NCI-H446 (cell line): ENCODE data around the gene DHRS7B.

Experiments
- DNase-seq, 2 experiments: peaks; one replicate each; lab custom pipeline; 2025; lab: John Stamatoyannopoulos, UW

Gene DHRS7B

GRCh38 chr17:21157586-21158370 lies 31.0 kb downstream of the DHRS7B start:
- DNase-seq: no peak

DNA sequence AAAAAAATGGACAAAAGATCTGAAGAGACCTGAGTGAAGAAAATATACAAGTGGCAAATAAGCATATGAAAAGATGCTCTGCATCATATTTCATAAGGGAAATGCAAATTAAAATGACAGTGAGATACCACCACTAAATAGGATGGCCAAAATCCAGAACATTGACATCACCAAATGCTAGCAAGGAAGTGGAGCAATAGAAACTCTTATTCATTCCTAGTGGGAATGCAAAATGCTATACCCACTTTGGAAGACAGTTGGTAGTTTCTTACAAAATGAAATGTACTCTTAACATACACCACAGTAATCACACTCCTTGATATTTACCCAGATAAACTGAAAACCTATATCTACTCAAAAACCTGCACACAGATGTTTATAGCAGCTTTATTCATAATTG lies 33.6 kb downstream of the DHRS7B start:
- no peak for DNase-seq

GRCh38 chr17:21161498-21162393 lies 35.0 kb downstream of the DHRS7B start:
- DNase-seq: no peak

- DNase-seq: no peak
Observed at GRCh38 chr17:21162394-21162775, 35.6 kb downstream of the DHRS7B start.

DNA sequence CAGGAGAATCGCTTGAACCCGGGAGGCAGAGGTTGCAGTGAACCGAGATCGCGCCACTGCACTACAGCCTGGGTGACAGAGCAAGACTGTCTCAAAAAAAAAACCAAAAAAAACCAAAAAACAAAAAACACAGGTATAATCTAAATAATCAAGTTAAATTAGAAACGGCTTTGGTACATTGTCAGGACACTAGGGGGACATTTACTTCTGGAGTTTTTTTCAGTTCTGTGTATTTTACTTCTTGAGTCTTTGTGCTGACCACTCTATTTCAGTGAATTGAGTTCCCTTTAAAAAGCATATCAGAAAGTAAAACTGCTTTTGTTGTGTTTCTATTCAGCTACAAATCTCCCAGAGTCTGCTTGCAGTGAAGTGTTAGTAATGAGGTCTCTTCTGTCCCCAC lies 36.3 kb downstream of the DHRS7B start:
- DNase-seq: no peak

DNA sequence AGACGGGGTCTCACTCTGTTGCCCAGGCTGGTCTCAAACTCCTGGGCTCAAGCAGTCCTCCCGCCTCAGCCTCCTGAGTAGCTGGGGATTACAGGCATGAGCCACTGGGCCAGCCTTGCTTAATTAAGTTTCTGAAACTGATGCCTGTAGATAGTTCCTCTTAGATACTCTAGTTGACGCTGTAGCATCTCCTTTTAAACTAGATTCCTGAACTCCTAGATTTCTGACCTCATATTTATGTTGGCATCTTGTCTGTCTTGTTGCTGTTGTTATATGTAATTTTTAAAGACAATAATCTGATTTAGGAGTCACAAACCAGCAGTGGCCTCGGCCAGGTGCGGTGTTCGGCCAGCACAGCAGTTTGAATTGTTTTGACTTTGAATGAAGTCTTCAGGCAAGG lies 37.5 kb downstream of the DHRS7B start:
- no peak for DNase-seq

- DNase-seq: no peak
Observed at GRCh38 chr17:21164620-21165019, 37.9 kb downstream of the DHRS7B start.

DNA sequence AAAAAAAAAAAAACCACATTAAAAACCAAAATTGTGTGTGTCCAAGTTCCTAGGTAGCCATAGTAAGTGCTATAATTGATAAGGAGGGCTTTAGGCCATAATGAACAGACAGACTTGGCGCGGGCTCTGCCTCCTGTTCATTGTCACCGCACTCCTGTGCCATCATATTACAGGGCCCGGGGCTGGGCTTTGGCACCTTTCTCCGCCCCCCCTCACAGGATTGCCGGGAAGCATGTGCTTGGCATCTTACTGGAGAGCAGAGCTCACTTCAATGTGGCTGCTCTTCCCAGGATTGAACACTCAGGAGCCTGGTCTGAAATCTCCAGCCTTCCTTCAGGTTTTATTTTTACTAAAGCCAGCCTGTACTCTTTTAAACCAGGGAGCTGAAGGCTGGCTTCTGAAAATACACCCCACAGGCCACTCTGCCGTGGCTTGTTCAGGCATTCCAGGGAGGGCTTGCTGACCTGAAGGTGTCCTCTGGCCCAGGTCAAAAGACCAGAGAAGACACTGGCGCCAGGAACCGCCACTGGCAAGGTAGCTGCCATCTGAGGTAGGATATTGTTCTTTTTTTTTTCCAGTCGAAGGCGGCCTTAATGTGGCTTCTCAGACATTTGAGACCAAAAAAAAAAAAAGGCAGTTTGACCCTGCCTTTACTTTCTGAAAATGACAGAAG lies 39.3 kb downstream of the DHRS7B start:
- DNase-seq: no peak

- no peak for DNase-seq
Observed at GRCh38 chr17:21166595-21167210, 39.9 kb downstream of the DHRS7B start.

GRCh38 chr17:21167303-21167702 lies 40.5 kb downstream of the DHRS7B start:
- no peak for DNase-seq

- DNase-seq: no peak
Observed at GRCh38 chr17:21168555-21168865, 41.7 kb downstream of the DHRS7B start.

DNA sequence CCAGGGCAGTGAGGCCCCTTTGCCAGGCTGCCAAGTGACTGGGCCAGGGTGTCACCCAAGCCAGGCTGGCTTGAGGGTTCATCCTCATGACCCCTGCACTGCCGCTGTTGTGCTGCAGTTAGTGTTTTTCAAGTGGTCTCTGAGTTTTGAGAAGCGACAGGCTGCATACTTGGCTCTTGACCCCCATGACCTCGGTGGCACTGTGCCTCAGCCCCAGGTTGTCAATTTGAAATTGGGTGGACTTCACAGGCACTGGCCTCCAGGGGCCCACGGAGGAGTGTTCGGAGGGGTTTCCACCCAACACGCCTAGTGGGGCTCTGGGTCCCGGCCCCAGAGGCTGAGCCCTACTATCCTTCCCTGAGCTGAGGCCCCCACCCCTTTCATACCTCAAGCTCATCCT lies 42.7 kb downstream of the DHRS7B start:
- no peak for DNase-seq

DNA sequence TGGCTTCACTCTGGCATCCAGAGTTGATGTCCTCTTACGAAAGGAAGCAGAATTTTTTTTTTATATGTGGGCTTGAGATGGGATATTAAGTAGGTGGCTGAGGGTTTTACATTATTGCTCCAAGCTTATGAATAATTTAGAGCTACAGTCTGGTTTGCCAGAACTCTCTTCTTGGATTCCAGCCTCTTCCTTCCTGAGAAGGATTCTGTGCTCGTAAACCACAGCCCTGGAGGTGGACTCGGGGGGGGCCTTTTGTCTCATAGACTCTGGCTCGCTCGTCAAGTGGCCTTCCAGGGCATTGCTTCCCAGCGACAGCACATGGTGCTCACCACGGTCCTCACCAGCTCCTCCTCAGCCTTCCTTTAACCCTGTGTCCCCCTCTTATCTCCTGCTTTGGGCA lies 44.0 kb downstream of the DHRS7B start:
- DNase-seq: no peak

- no peak for DNase-seq
Observed at GRCh38 chr17:21171309-21171922, 44.7 kb downstream of the DHRS7B start.

GRCh38 chr17:21171970-21172510 lies 45.3 kb downstream of the DHRS7B start:
- no peak for DNase-seq

DNA sequence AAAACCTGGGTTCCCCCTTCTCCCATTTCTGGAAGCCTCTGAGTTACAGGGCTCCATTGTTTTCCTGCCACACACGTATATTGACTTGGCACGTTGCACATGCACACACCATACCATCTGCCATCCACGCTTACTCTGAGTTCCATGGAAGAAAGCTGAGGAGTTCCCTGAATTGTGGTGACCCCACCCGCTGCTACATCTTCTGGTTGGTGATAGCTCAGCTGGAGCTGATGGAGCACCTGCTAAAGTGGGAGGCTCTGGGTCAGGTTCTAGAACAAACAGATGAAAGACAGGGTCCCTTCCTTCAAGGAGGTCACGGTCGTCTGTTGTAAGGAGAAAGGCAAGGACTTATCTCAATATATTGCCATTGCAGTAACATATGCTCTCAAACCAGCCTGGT lies 46.1 kb downstream of the DHRS7B start:
- DNase-seq: no peak

- no peak for DNase-seq
Observed at GRCh38 chr17:21173543-21173942, 46.8 kb downstream of the DHRS7B start.

DNA sequence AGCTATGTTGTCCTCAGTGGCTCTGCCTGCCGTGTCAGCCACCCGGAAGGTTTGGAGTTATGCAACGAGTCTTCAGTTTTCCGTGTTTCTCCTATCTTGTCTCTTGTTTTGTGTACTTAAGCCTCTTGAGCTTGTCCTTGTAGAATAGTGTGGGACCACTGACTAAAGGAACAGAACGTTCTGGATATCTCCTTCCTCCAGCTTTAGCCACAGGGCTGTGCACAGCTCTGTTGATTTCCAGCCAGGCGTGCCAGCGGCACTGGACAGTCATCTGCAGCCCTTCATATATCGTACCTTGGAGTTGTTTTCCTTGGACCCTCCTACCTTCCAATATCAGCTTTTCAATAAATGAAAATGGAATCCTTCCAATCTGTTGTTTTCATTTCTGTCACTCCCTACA lies 47.4 kb downstream of the DHRS7B start:
- DNase-seq: no peak

DNA sequence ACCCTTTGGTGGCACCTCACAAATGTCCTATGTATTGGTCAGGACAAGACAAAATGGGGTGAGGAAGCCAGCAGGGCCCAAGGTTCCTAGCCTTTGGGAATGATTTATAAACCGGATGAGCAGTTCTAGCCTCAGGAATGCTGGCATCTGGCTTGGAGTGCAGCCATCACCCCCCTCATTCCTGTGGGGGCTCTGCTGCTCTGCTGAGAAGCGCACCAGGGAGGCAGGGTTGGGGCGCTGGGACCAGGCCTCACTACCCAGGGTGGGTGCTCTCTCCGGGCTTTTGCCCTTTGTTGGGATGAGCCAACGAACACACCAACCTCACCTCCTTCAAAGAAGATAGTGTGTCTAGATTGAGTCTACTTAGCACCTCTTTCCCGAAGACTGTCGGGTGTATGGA lies 47.9 kb downstream of the DHRS7B start:
- no peak for DNase-seq

GRCh38 chr17:21176773-21177395 lies 50.1 kb downstream of the DHRS7B start:
- DNase-seq: no peak

DNA sequence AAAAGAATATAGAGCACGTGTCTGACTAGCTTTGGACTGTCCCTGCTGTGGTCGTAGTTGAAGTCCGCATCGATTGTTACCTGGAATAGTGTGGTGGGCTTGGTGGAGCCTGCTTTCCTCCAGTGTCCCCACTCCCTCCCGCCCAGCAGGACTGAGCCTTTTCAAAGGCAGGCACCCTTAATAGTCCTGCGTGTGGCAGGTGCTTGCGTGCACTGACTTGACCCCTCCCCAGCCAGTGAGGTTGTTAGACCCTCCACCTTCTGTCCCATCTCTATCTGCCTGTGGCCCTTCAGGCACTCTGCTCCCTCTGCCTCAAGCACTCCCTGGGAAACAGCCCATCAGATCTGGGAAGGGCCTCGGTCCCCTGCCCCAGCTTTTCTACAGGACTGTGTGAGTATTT lies 50.6 kb downstream of the DHRS7B start:
- no peak for DNase-seq
